Liver (tissue), 9 donors: ENCODE measurements around the gene ATP8B3. TPM values are rescaled to one million over a fixed set of nuclear protein-coding genes. Genes with fewer than 3 reads are reported as not detected.

ENCODE experiments used
- DNase-seq: peaks from one replicate; pipeline ENCODE4 v3.0.0-alpha.2; 2017; ENCODE audit warnings: low spot score
- H3K27ac ChIP-seq, 2 donors: one replicate each; pipeline ENCODE4 v1.7.0; 2013; ENCODE audit warnings: inconsistent platforms in 2 of 2, low read length in 2 of 2, control low read depth in 1 of 2, low read depth in 1 of 2, mild to moderate bottlenecking in 1 of 2
- H3K27me3 ChIP-seq, 4 donors: one replicate each; pipeline versions ENCODE4 v1.6.1 to v1.7.0; 2013; ENCODE audit warnings: low read length in 3 of 4, inconsistent platforms in 1 of 4, mild to moderate bottlenecking in 1 of 4, moderate library complexity in 1 of 4; ENCODE audit not compliant: control insufficient read depth in 4 of 4, insufficient read depth in 4 of 4
- H3K36me3 ChIP-seq, 4 donors: one replicate each; pipeline versions ENCODE4 v1.6.1 to v1.7.0; 2013; ENCODE audit warnings: low read length in 3 of 4, mild to moderate bottlenecking in 3 of 4, low read depth in 1 of 4, moderate library complexity in 1 of 4; ENCODE audit not compliant: control insufficient read depth in 4 of 4, insufficient read depth in 3 of 4
- H3K4me1 ChIP-seq, 4 donors: one replicate each; pipeline versions ENCODE4 v1.6.1 to v1.7.0; 2013; ENCODE audit warnings: low read length in 3 of 4, mild to moderate bottlenecking in 3 of 4, moderate library complexity in 1 of 4; ENCODE audit not compliant: control insufficient read depth in 4 of 4, insufficient read depth in 4 of 4
- H3K4me3 ChIP-seq, 3 donors: one replicate each; pipeline versions ENCODE4 v1.6.1 to v1.7.0; 2013; ENCODE audit warnings: low read length in 3 of 3, control low read depth in 1 of 3, low read depth in 1 of 3, mild to moderate bottlenecking in 1 of 3
- H3K9ac ChIP-seq, 2 donors: one replicate each; pipeline ENCODE4 v1.7.0; 2013; ENCODE audit warnings: low read length in 2 of 2, mild to moderate bottlenecking in 2 of 2, moderate library complexity in 2 of 2, control low read depth in 1 of 2, low read depth in 1 of 2
- H3K9me3 ChIP-seq, 4 donors: one replicate each; pipeline versions ENCODE4 v1.6.1 to v1.7.0; 2013; ENCODE audit warnings: low read length in 3 of 4; ENCODE audit not compliant: control insufficient read depth in 4 of 4
- EGR1 ChIP-seq, 2 donors: IDR thresholded peaks; 2 replicates each; pipeline ENCODE4 v1.6.1; 2016 to 2018; ENCODE audit warnings: antibody characterized with exemption in 2 of 2, low read depth in 2 of 2
- FOXA1 ChIP-seq: IDR thresholded peaks from 2 replicates; pipeline ENCODE4 v1.6.1; 2016; ENCODE audit warnings: antibody characterized with exemption
- FOXA2 ChIP-seq: IDR thresholded peaks from 2 replicates; pipeline ENCODE4 v1.6.1; 2016; ENCODE audit warnings: antibody characterized with exemption
- HNF4G ChIP-seq: IDR thresholded peaks from 2 replicates; pipeline ENCODE4 v1.6.1; 2016; ENCODE audit warnings: antibody characterized with exemption
- JUND ChIP-seq, 2 donors: IDR thresholded peaks; 2 replicates each; pipeline ENCODE4 v1.6.1; 2016; ENCODE audit warnings: antibody characterized with exemption in 2 of 2
- RXRA ChIP-seq, 2 donors: IDR thresholded peaks; 2 replicates each; pipeline ENCODE4 v1.6.1; 2017 to 2018; ENCODE audit warnings: antibody characterized with exemption in 2 of 2, mild to moderate bottlenecking in 1 of 2
- SP1 ChIP-seq: IDR thresholded peaks from 2 replicates; pipeline ENCODE4 v1.6.1; 2018; ENCODE audit warnings: antibody characterized with exemption, mild to moderate bottlenecking
- TAF1 ChIP-seq: conservative IDR thresholded peaks from 2 replicates; pipeline ENCODE4 v1.6.1; 2016; ENCODE audit warnings: antibody characterized with exemption, mild to moderate bottlenecking
- YY1 ChIP-seq: IDR thresholded peaks from 2 replicates; pipeline ENCODE4 v1.6.1; 2016; ENCODE audit warnings: antibody characterized with exemption, mild to moderate bottlenecking
- WGBS: extraction: QIAGEN DNeasy Blood & Tissue Kit; methylation state at CpG from one replicate; pipeline ENCODE4 v1.1.7; 2013; 5-methylcytosine and 5-hydroxymethylcytosine counted together
- polyA plus RNA-seq, 2 donors: library from polyadenylated mRNA; stranded (reverse) in 1 of 2; unstranded in 1 of 2; fragments of 200-250 nt in 1 of 2; fragments of >200 nt in 1 of 2; fragmentation: Nextera tagmentation in 1 of 2; extraction: Ambion mirVana in 1 of 2; gene quantifications; one replicate each; pipeline versions ENCODE4 v1.2.1 to v1.2.3, GENCODE V29; 2013 to 2015
- total RNA-seq, 2 donors: library from RNA; depleted of rRNA; stranded (reverse); fragments of >200 nt; gene quantifications; one replicate each; pipeline ENCODE4 v1.2.3, GENCODE V29; 2014
- TF ChIP-seq, protein P1 (sequence below): fragments of 150-350 bp; IDR thresholded peaks from 2 replicates; pipeline ENCODE4 v1.5.1; 2017; ENCODE audit warnings: improper control_type of control experiment, low read depth, low read length; ENCODE audit not compliant: missing input control
- TF ChIP-seq, protein P2 (sequence below): IDR thresholded peaks from 2 replicates; pipeline ENCODE4 v1.6.1; 2016; ENCODE audit warnings: antibody characterized with exemption
- TF ChIP-seq, protein P3 (sequence below): IDR thresholded peaks from 2 replicates; pipeline ENCODE4 v1.6.1; 2016; ENCODE audit warnings: antibody characterized with exemption
- TF ChIP-seq, protein P4 (sequence below): IDR thresholded peaks from 2 replicates; pipeline ENCODE4 v1.6.1; 2016; ENCODE audit warnings: antibody characterized with exemption
- donor health status: healthy.
- donor health status: healthy.
- donor health status: healthy.
- donor health status: healthy.
- donor health status: healthy.

Gene ATP8B3
- total and polyA plus RNA-seq, 4 donors: 0.42 to 3.1 (median 0.52) TPM

DNA sequence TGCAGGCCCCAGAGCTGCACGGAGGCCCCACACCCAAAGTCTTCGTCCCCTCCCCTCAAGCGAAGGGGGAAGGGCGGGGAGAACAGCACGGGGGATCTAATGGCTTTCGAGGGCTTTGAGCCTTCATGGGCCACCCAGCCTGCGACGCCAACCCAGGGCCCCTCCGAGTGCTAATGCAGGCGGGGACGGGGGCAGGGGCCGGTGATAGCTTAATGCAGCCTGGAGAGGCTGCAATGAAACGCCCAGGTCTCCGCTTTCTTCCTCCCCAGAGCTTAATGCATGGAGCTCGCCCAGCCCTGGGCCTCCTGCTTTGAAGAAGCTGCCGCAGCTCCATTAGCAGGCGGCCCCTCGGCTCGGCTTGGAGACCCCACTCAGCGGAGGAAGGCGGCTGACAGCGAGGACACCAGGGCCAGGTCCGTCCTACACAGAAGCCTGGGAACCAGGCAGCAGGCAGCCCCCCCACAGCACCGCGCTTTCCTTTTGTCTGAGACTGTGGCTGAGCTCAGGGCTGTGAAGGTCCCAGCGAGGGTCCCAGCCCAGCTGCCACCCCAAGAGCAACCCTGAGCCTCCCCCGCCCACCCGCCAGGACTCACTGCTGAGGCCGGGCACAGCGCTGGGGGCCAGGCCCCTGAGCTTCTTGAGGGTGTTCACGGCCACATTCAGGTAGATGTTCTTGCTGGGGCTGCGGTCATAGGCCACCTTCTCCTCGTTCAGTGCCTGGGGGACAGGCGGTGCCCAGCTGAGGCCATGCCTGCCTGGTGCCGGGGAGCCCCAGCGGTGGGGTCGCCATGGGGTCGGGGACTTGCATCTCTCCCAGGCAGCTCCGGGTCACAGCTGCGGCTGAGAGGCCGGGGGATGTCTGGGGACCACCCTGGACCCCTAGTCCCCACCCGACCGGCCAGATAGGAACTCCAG, 7.5 kb upstream of the ATP8B3 start:
- TF ChIP-seq, protein P1, sequence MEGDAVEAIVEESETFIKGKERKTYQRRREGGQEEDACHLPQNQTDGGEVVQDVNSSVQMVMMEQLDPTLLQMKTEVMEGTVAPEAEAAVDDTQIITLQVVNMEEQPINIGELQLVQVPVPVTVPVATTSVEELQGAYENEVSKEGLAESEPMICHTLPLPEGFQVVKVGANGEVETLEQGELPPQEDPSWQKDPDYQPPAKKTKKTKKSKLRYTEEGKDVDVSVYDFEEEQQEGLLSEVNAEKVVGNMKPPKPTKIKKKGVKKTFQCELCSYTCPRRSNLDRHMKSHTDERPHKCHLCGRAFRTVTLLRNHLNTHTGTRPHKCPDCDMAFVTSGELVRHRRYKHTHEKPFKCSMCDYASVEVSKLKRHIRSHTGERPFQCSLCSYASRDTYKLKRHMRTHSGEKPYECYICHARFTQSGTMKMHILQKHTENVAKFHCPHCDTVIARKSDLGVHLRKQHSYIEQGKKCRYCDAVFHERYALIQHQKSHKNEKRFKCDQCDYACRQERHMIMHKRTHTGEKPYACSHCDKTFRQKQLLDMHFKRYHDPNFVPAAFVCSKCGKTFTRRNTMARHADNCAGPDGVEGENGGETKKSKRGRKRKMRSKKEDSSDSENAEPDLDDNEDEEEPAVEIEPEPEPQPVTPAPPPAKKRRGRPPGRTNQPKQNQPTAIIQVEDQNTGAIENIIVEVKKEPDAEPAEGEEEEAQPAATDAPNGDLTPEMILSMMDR: no peak
- TF ChIP-seq, protein P2, sequence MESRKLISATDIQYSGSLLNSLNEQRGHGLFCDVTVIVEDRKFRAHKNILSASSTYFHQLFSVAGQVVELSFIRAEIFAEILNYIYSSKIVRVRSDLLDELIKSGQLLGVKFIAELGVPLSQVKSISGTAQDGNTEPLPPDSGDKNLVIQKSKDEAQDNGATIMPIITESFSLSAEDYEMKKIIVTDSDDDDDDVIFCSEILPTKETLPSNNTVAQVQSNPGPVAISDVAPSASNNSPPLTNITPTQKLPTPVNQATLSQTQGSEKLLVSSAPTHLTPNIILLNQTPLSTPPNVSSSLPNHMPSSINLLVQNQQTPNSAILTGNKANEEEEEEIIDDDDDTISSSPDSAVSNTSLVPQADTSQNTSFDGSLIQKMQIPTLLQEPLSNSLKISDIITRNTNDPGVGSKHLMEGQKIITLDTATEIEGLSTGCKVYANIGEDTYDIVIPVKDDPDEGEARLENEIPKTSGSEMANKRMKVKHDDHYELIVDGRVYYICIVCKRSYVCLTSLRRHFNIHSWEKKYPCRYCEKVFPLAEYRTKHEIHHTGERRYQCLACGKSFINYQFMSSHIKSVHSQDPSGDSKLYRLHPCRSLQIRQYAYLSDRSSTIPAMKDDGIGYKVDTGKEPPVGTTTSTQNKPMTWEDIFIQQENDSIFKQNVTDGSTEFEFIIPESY: no peak
- no peak for TF ChIP-seq RXRA (IDR thresholded peaks at IDR 0.05)
- TF ChIP-seq EGR1 (IDR thresholded peaks at IDR 0.05; ENCODE audit: low read depth in 2 of 2): no peak
- no peak for TF ChIP-seq YY1
- no peak for TF ChIP-seq TAF1
- no peak for TF ChIP-seq JUND (IDR thresholded peaks at IDR 0.05)
- TF ChIP-seq, protein P3, sequence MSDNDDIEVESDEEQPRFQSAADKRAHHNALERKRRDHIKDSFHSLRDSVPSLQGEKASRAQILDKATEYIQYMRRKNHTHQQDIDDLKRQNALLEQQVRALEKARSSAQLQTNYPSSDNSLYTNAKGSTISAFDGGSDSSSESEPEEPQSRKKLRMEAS: no peak
- no peak for TF ChIP-seq SP1
- no peak for TF ChIP-seq FOXA2
- Histone ChIP-seq H3K4me3 (no peak overlapping the region), H3K27me3 (no peaks in the 10 kb centered on the region), H3K9ac (no peak overlapping the region), H3K27ac (no peak overlapping the region), H3K36me3 (peaks cover 27 to 65% (median 42%) of the 10 kb centered on the region in 4 donors), H3K4me1 (no peaks in the 10 kb centered on the region), H3K9me3 (no peaks in the 10 kb centered on the region)
- no peak for DNase-seq
- 94% methylated on average over 43 of the region's 43 CpGs for WGBS

DNA sequence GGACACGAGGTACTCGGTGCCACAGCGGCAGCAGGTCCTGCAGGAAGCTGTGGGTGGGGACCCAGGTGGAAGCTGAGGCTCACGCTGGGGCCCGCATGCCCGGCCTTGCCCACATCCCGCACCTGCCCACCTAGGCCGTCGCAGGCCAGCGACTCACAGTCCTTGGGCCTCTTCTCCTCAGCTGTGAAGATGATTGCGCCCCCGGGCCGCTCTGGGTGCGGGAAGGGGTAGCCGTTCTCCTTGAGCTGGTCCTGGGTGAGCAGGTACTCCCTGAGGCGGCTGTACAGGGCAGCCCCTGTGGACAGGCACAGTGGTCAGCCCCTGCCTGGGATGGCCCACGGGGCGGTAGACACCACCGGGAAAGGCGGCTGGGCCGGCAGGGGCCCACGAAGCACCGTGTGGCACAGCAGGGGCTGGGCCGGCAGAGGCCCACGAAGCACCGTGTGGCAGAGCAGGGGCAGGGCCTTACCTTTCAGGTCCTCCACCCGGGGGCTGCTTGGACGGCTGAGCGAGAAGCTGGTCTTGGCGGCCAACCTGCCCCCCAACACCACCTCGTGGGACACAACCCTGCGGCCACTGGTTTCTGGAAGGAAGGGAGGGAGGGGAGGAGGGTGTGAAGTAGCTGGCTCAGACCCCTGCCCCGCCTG, 6.6 kb upstream of the ATP8B3 start:
- H3K36me3 ChIP-seq: peaks cover 22 to 65% (median 41%) of the 10 kb centered on the region in 4 donors
- no peaks in the 10 kb centered on the region for H3K9me3 ChIP-seq
- 96% methylated on average over 33 of the region's 33 CpGs for WGBS
- no peak overlapping the region for H3K9ac ChIP-seq
- no peak overlapping the region for H3K4me3 ChIP-seq
- no peak for TF ChIP-seq HNF4G
- TF ChIP-seq, protein P4, sequence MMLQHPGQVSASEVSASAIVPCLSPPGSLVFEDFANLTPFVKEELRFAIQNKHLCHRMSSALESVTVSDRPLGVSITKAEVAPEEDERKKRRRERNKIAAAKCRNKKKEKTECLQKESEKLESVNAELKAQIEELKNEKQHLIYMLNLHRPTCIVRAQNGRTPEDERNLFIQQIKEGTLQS: no peak
- TF ChIP-seq, protein P2: no peak
- no peak for TF ChIP-seq FOXA1
- TF ChIP-seq RXRA (IDR thresholded peaks at IDR 0.05): no peak
- TF ChIP-seq, protein P3: no peak
- H3K27ac ChIP-seq: no peak overlapping the region
- DNase-seq: no peak
- peaks cover 0 to under 1% (median 0%) of the 10 kb centered on the region in 4 donors for H3K4me1 ChIP-seq
- no peaks in the 10 kb centered on the region for H3K27me3 ChIP-seq
